T-helper 17 cell (primary cell): ENCODE measurements around the gene DGCR2. TPM values are rescaled to one million over a fixed set of nuclear protein-coding genes. Genes with fewer than 3 reads are reported as not detected.

Experiments
- ATAC-seq: fragments of 150-1000 bp; cut with Tn5 transposase; 2 replicates; pipeline ENCODE4 v1.10.0; 2021; ENCODE audit warnings: mild to moderate bottlenecking, moderate library complexity
- DNase-seq, 3 donors: peaks; one replicate each; pipeline versions ENCODE4 v3.0.0 to v3.0.0-alpha.2; 2020 to 2021
- H3K9me3 ChIP-seq: one replicate; pipeline ENCODE4 v1.7.0; 2013; ENCODE audit warnings: low read length, mild to moderate bottlenecking; ENCODE audit not compliant: control insufficient read depth, poor library complexity, severe bottlenecking
- H3K27ac Mint-ChIP-seq: one replicate; pipeline ENCODE4 v1.8.0; 2022; ENCODE audit warnings: mild to moderate bottlenecking, moderate library complexity, mixed read lengths
- H3K27me3 Mint-ChIP-seq: one replicate; pipeline ENCODE4 v1.8.0; 2022; ENCODE audit warnings: mixed read lengths
- H3K36me3 Mint-ChIP-seq: one replicate; pipeline ENCODE4 v1.8.0; 2022; ENCODE audit warnings: low read depth, mixed read lengths
- H3K4me1 Mint-ChIP-seq: one replicate; pipeline ENCODE4 v1.8.0; 2022; ENCODE audit warnings: mild to moderate bottlenecking, mixed read lengths
- H3K4me3 Mint-ChIP-seq: one replicate; pipeline ENCODE4 v1.8.0; 2022; ENCODE audit warnings: mild to moderate bottlenecking, moderate library complexity, mixed read lengths
- total RNA-seq, 4 donors: library from RNA in 2 of 4; stranded (reverse) in 2 of 4; gene quantifications; one replicate each; pipeline ENCODE4 v1.2.3 and lab custom pipeline; 2022 to 2026

Gene DGCR2
- total RNA-seq, 2 donors from 2014 or later = 37.7 TPM

GRCh38 chr22:19105867-19106802 lies 16.1 kb downstream of the DGCR2 start:
- ATAC-seq (peak; percentile 51), DNase-seq (peak; percentile 27 to 51 (median 34))
- H3K27ac Mint-ChIP-seq = peak overlapping the region; percentile 98
- H3K4me1 Mint-ChIP-seq = peaks cover 53% of the 10 kb centered on the region
- no peaks in the 10 kb centered on the region for H3K27me3 Mint-ChIP-seq
- no peaks in the 10 kb centered on the region for H3K9me3 ChIP-seq
- no peaks in the 10 kb centered on the region for H3K36me3 Mint-ChIP-seq
- H3K4me3 Mint-ChIP-seq = no peak overlapping the region

GRCh38 chr22:19105456-19105855 lies 16.8 kb downstream of the DGCR2 start:
- no peaks in the 10 kb centered on the region for H3K27me3 Mint-ChIP-seq
- H3K36me3 Mint-ChIP-seq = no peaks in the 10 kb centered on the region
- peaks cover 47% of the 10 kb centered on the region for H3K4me1 Mint-ChIP-seq
- DNase-seq (no peak), ATAC-seq (no peak)
- no peaks in the 10 kb centered on the region for H3K9me3 ChIP-seq
- H3K4me3 Mint-ChIP-seq = no peak overlapping the region
- peak overlapping the region; percentile 98 for H3K27ac Mint-ChIP-seq

GRCh38 chr22:19103880-19104821 lies 18.1 kb downstream of the DGCR2 start:
- ATAC-seq (no peak), DNase-seq (no peak)
- Mint-ChIP-seq H3K4me3 (no peak overlapping the region), H3K4me1 (peaks cover 35% of the 10 kb centered on the region), H3K27me3 (no peaks in the 10 kb centered on the region), H3K27ac (peak overlapping the region; percentile 51), H3K36me3 (no peaks in the 10 kb centered on the region)
- H3K9me3 ChIP-seq = no peaks in the 10 kb centered on the region

- ATAC-seq (no peak), DNase-seq (no peak)
- no peaks in the 10 kb centered on the region for H3K27me3 Mint-ChIP-seq
- no peak overlapping the region for H3K4me3 Mint-ChIP-seq
- H3K4me1 Mint-ChIP-seq = peaks cover 25% of the 10 kb centered on the region
- no peaks in the 10 kb centered on the region for H3K9me3 ChIP-seq
- H3K27ac Mint-ChIP-seq = peak overlapping the region; percentile 74
- H3K36me3 Mint-ChIP-seq = peaks cover 3% of the 10 kb centered on the region
These were observed 24.1 kb downstream of the DGCR2 start for GRCh38 chr22:19098157-19098556.

- H3K4me3 Mint-ChIP-seq = no peak overlapping the region
- peaks cover 25% of the 10 kb centered on the region for H3K4me1 Mint-ChIP-seq
- ATAC-seq (no peak), DNase-seq (no peak)
- H3K36me3 Mint-ChIP-seq = peaks cover 3% of the 10 kb centered on the region
- no peaks in the 10 kb centered on the region for H3K9me3 ChIP-seq
- no peaks in the 10 kb centered on the region for H3K27me3 Mint-ChIP-seq
- H3K27ac Mint-ChIP-seq = peak overlapping the region; percentile 74
These were observed 24.7 kb downstream of the DGCR2 start for GRCh38 chr22:19097518-19097917.

GRCh38 chr22:19096555-19096954 lies 25.7 kb downstream of the DGCR2 start:
- Mint-ChIP-seq H3K27ac (peak overlapping the region; percentile 74), H3K4me1 (peaks cover 21% of the 10 kb centered on the region)
- no peak for ATAC-seq

GRCh38 chr22:19094393-19094997 lies 27.7 kb downstream of the DGCR2 start:
- H3K27ac Mint-ChIP-seq = no peak overlapping the region
- H3K9me3 ChIP-seq = no peaks in the 10 kb centered on the region
- H3K27me3 Mint-ChIP-seq = no peaks in the 10 kb centered on the region
- no peak for DNase-seq
- no peak for ATAC-seq
- peaks cover 5% of the 10 kb centered on the region for H3K36me3 Mint-ChIP-seq
- peaks cover 31% of the 10 kb centered on the region for H3K4me1 Mint-ChIP-seq
- H3K4me3 Mint-ChIP-seq = no peak overlapping the region

More at GRCh38 chr22:19096555-19096954, 25.7 kb downstream of the DGCR2 start:
- peaks cover 5% of the 10 kb centered on the region for H3K36me3 Mint-ChIP-seq
- no peaks in the 10 kb centered on the region for H3K27me3 Mint-ChIP-seq
- DNase-seq = no peak
- no peak overlapping the region for H3K4me3 Mint-ChIP-seq
- no peaks in the 10 kb centered on the region for H3K9me3 ChIP-seq

- ATAC-seq (no peak), DNase-seq (no peak)
- H3K4me1 Mint-ChIP-seq = peaks cover 27% of the 10 kb centered on the region
- no peaks in the 10 kb centered on the region for H3K9me3 ChIP-seq
- peak overlapping the region; percentile 74 for H3K27ac Mint-ChIP-seq
- no peak overlapping the region for H3K4me3 Mint-ChIP-seq
- H3K27me3 Mint-ChIP-seq = no peaks in the 10 kb centered on the region
- peaks cover 2% of the 10 kb centered on the region for H3K36me3 Mint-ChIP-seq
These were observed 29.5 kb downstream of the DGCR2 start for GRCh38 chr22:19092725-19093124.

- H3K4me1 Mint-ChIP-seq = peaks cover 22% of the 10 kb centered on the region
- no peak for ATAC-seq
- H3K27ac Mint-ChIP-seq = no peak overlapping the region
- H3K27me3 Mint-ChIP-seq = no peaks in the 10 kb centered on the region
- H3K36me3 Mint-ChIP-seq = peaks cover 2% of the 10 kb centered on the region
- DNase-seq = no peak
- H3K4me3 Mint-ChIP-seq = no peak overlapping the region
- H3K9me3 ChIP-seq = no peaks in the 10 kb centered on the region
These were observed 31.6 kb downstream of the DGCR2 start for GRCh38 chr22:19090586-19091127.

- no peaks in the 10 kb centered on the region for H3K27me3 Mint-ChIP-seq
- H3K27ac Mint-ChIP-seq = no peak overlapping the region
- DNase-seq (no peak), ATAC-seq (no peak)
- H3K36me3 Mint-ChIP-seq = peaks cover 2% of the 10 kb centered on the region
- no peaks in the 10 kb centered on the region for H3K9me3 ChIP-seq
- no peak overlapping the region for H3K4me3 Mint-ChIP-seq
- H3K4me1 Mint-ChIP-seq = peaks cover 24% of the 10 kb centered on the region
These were observed 32.0 kb downstream of the DGCR2 start for GRCh38 chr22:19090183-19090582.

- ATAC-seq = no peak
- Mint-ChIP-seq H3K4me1 (peaks cover 24% of the 10 kb centered on the region), H3K27ac (no peak overlapping the region), H3K27me3 (no peaks in the 10 kb centered on the region), H3K36me3 (peaks cover 2% of the 10 kb centered on the region), H3K4me3 (no peak overlapping the region)
- DNase-seq = no peak
- H3K9me3 ChIP-seq = no peaks in the 10 kb centered on the region
These were observed 33.2 kb downstream of the DGCR2 start for GRCh38 chr22:19088866-19089595.

GRCh38 chr22:19086896-19087295 lies 35.3 kb downstream of the DGCR2 start:
- Mint-ChIP-seq H3K27me3 (no peaks in the 10 kb centered on the region), H3K27ac (no peak overlapping the region), H3K4me3 (no peak overlapping the region), H3K36me3 (peaks cover 2% of the 10 kb centered on the region), H3K4me1 (peaks cover 21% of the 10 kb centered on the region)
- ATAC-seq = no peak
- no peak for DNase-seq
- no peaks in the 10 kb centered on the region for H3K9me3 ChIP-seq
